Lower leg skin (tissue), 4 donors: ENCODE results near the gene SV2C. TPM values are rescaled to one million over a fixed set of nuclear protein-coding genes. Genes with fewer than 3 reads are reported as not detected.

Experiments
- DNase-seq, 2 donors: peaks; one replicate each; pipeline ENCODE4 v3.0.0-alpha.2; 2019; ENCODE audit warnings: low spot score in 2 of 2
- H3K4me3 ChIP-seq: fragments of 200-600 bp; sonication (generic); 2 replicates; pipeline ENCODE4 v1.5.1; 2017; ENCODE audit warnings: mild to moderate bottlenecking, low read depth; ENCODE audit not compliant: poor library complexity, severe bottlenecking
- CTCF ChIP-seq, 3 donors: fragments of 450-650 bp; IDR thresholded peaks; one replicate each; pipeline ENCODE4 v1.5.1; 2016; ENCODE audit warnings: antibody characterized with exemption in 3 of 3, mild to moderate bottlenecking in 3 of 3, moderate library complexity in 2 of 3
- POLR2A ChIP-seq, 2 donors: fragments of 450-650 bp; IDR thresholded peaks; one replicate each; pipeline ENCODE4 v1.6.1; 2016 to 2017; ENCODE audit warnings: antibody characterized with exemption in 2 of 2, mild to moderate bottlenecking in 1 of 2, moderate library complexity in 1 of 2
- WGBS, 2 donors: methylation state at CpG; one replicate each; pipeline ENCODE4 v1.1.5; 2018; 5-methylcytosine and 5-hydroxymethylcytosine counted together
- intact Hi-C: fragments of 100-400 bp; cut with DNase I; formaldehyde crosslinking; loops from one replicate; pipeline ENCODE4 v1.15.0; 2023; ENCODE audit warnings: low total_unique reads
- total RNA-seq, 4 donors: library from RNA; depleted of rRNA; stranded (reverse); fragments of >200 nt; gene quantifications; one replicate each; pipeline ENCODE4 v1.1.0, GENCODE V29; 2016

Gene SV2C
- total RNA-seq, 4 donors from 2014 or later, result 0.04 to 0.63 (median 0.24) TPM

GRCh38 chr5:76137887-76138542 lies 54.8 kb downstream of the SV2C start:
- DNase-seq, result no peak
- no peak overlapping the region for H3K4me3 ChIP-seq
- WGBS, 2 donors, result 50 to 57% methylated on average over 3 of the region's 3 CpGs
- intact Hi-C loops, result no loop called here
- TF ChIP-seq POLR2A (IDR thresholded peaks at IDR 0.05), result no peak
- TF ChIP-seq CTCF (IDR thresholded peaks at IDR 0.05), result no peak

GRCh38 chr5:76143884-76144283 lies 60.7 kb downstream of the SV2C start:
- TF ChIP-seq CTCF (IDR thresholded peaks at IDR 0.05), result no peak
- TF ChIP-seq POLR2A (IDR thresholded peaks at IDR 0.05), result no peak
- no peak for DNase-seq
- WGBS, 2 donors, result 61 to 70% methylated on average over 3 of the region's 3 CpGs
- intact Hi-C loops, result no loop called here
- no peak overlapping the region for H3K4me3 ChIP-seq

- WGBS, 2 donors, result 74 to 86% methylated on average over 1 of the region's 1 CpG
- DNase-seq, result no peak
- TF ChIP-seq POLR2A (IDR thresholded peaks at IDR 0.05), result no peak
- TF ChIP-seq CTCF (IDR thresholded peaks at IDR 0.05), result no peak
- intact Hi-C loops, result loop anchor here (5.0 kb wide), 1 partner anchor 1653 kb away; no protein-coding TSS in a partner anchor
- H3K4me3 ChIP-seq, result no peak overlapping the region
These were observed 61.5 kb downstream of the SV2C start for GRCh38 chr5:76144513-76145274.

DNA sequence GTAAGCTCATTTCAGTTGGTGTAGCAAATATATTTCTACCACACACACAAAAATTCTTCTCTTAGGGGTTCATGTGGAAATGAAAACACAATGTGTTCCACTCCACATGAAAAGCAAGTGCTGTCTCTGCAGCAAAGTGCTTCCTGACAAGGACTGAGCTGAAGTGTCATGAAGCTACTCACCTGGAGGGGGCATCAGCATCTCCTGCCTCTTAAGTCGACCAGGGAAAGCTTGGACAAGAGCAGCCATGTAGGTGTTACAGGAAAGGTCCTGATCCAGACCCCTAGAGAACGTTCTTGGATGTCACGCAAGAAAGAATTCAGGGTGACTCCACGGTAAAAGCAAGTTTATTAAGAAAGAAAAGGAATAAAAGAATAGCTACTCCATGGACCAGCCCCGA lies 62.8 kb downstream of the SV2C start:
- no peak for DNase-seq
- WGBS, 2 donors, result 75 to 78% methylated on average over 5 of the region's 5 CpGs
- no peak for TF ChIP-seq CTCF (IDR thresholded peaks at IDR 0.05)

GRCh38 chr5:76149636-76150035 lies 66.5 kb downstream of the SV2C start:
- no peak for DNase-seq
- intact Hi-C loops, result loop anchor here (5.0 kb wide), 1 partner anchor 1648 kb away; no protein-coding TSS in a partner anchor
- TF ChIP-seq POLR2A (IDR thresholded peaks at IDR 0.05) (no peak), CTCF (IDR thresholded peaks at IDR 0.05) (no peak)
- WGBS, 2 donors, result 35 to 44% methylated on average over 1 of the region's 1 CpG
- no peak overlapping the region for H3K4me3 ChIP-seq

More for the DNA sequence above, 62.8 kb downstream of the SV2C start:
- intact Hi-C loops, result loop anchor here (5.0 kb wide), 1 partner anchor 1651 kb away; no protein-coding TSS in a partner anchor
- H3K4me3 ChIP-seq, result no peak overlapping the region
